Chondrocyte (in vitro differentiated cells): ENCODE data around the gene PRXL2B. TPM values are rescaled to one million over a fixed set of nuclear protein-coding genes. Genes with fewer than 3 reads are reported as not detected.
A peak's percentile ranks its signal among the peaks of the same experiment; 100 is the strongest.
"Not testable (repeated sequence)": the region's sequence is repeated elsewhere in the genome, so short reads cannot be mapped to it uniquely, and the experiment has no call there.

ENCODE experiments used
- DNase-seq: peaks from one replicate; pipeline ENCODE4 v3.0.0; 2021; ENCODE audit warnings: mixed read lengths, low spot score
- H3K27ac Mint-ChIP-seq: one replicate; pipeline ENCODE4 v1.8.0; 2021; ENCODE audit warnings: mild to moderate bottlenecking, moderate library complexity, mixed read lengths; ENCODE audit not compliant: unreplicated experiment
- H3K27me3 Mint-ChIP-seq: 2 replicates; pipeline ENCODE4 v1.8.0; 2021; ENCODE audit warnings: low read depth, mixed read lengths
- H3K36me3 Mint-ChIP-seq: 2 replicates; pipeline ENCODE4 v1.8.0; 2021; ENCODE audit warnings: low read depth, mixed read lengths
- H3K4me1 Mint-ChIP-seq: 2 replicates; pipeline ENCODE4 v1.8.0; 2021; ENCODE audit warnings: low read depth, mild to moderate bottlenecking, mixed read lengths
- H3K4me3 Mint-ChIP-seq: one replicate; pipeline ENCODE4 v1.8.0; 2021; ENCODE audit warnings: mild to moderate bottlenecking, moderate library complexity, mixed read lengths; ENCODE audit not compliant: unreplicated experiment
- H3K9me3 Mint-ChIP-seq: 2 replicates; pipeline ENCODE4 v1.8.0; 2021; ENCODE audit warnings: low read depth, mixed read lengths
- total RNA-seq: library from RNA; stranded (reverse); gene quantifications from 3 replicates; pipeline ENCODE4 v1.2.1, GENCODE V29; 2021
- TF ChIP-seq, protein P1 (sequence below): fragments of 200-600 bp; sonication (generic); IDR thresholded peaks from 2 replicates; pipeline ENCODE4 v1.5.0; 2021; ENCODE audit warnings: antibody characterized with exemption, mild to moderate bottlenecking, moderate library complexity

Gene PRXL2B
- total RNA-seq, 1 donor from 2014 or later, result 25.6 TPM

DNA sequence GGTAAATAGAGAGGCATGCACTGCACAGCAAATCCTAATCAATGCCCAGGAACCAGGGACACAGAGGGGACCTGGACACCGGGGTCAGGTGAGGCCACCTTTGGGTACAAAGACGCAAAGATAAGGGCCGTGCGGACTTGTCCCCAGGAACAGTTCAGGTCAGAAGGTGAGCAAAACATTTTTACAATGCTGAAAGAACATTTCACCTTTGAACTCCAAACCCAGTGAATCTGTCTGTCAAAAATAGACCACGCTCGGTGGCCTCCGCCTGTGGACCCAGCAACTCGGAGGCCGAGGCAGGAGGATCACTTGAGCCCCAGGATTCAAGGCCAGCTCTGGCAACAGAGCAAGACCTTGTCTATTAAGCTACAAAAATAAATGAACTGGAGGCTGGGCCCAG is 15.2 kb upstream of the PRXL2B start:
- no peak overlapping the region for H3K4me3 Mint-ChIP-seq
- H3K4me1 Mint-ChIP-seq, result no peaks in the 10 kb centered on the region
- peaks cover 3% of the 10 kb centered on the region for H3K36me3 Mint-ChIP-seq
- no peak for DNase-seq
- H3K27ac Mint-ChIP-seq, result no peak overlapping the region
- H3K27me3 Mint-ChIP-seq, result peaks cover 7% of the 10 kb centered on the region
- peaks cover 14% of the 10 kb centered on the region for H3K9me3 Mint-ChIP-seq
- TF ChIP-seq, protein P1, sequence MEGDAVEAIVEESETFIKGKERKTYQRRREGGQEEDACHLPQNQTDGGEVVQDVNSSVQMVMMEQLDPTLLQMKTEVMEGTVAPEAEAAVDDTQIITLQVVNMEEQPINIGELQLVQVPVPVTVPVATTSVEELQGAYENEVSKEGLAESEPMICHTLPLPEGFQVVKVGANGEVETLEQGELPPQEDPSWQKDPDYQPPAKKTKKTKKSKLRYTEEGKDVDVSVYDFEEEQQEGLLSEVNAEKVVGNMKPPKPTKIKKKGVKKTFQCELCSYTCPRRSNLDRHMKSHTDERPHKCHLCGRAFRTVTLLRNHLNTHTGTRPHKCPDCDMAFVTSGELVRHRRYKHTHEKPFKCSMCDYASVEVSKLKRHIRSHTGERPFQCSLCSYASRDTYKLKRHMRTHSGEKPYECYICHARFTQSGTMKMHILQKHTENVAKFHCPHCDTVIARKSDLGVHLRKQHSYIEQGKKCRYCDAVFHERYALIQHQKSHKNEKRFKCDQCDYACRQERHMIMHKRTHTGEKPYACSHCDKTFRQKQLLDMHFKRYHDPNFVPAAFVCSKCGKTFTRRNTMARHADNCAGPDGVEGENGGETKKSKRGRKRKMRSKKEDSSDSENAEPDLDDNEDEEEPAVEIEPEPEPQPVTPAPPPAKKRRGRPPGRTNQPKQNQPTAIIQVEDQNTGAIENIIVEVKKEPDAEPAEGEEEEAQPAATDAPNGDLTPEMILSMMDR, result no peak

DNA sequence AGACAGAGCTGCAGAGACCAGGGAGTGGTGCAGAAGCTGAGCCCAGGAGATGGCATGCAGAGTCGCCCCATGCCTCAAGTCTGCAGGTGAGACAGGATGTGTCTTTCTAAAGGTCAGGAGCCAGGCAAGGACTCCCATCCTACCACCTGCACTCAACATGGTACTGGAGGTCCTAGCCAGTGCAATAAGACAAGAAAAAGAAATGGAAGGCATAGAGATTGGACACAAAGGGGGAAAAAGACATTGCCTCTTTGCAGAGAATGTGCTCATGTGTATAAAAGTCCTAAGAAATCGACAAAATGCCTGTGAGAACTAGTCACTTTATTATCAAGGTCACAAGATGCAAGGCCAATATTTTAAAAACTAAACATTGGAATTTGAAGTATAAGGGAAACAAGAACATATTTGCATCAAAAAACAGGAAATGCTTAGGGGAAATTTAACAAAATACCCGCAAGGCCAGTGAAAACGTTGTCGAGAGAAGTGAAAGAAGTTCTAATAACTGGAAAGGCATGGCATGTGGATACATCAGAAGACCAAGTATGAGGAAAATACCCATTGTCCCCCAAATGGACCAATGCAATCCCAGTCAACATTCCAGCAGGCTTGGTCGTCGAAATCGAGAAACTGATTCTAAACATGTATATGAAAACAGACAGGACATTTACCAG is 13.2 kb upstream of the PRXL2B start:
- Mint-ChIP-seq H3K36me3 (peaks cover 3% of the 10 kb centered on the region), H3K27me3 (peaks cover 7% of the 10 kb centered on the region), H3K27ac (no peak overlapping the region), H3K9me3 (peaks cover 14% of the 10 kb centered on the region), H3K4me3 (no peak overlapping the region), H3K4me1 (no peaks in the 10 kb centered on the region)
- no peak for DNase-seq
- TF ChIP-seq, protein P1, result no peak

GRCh38 chr1:2574350-2574749 is 12.2 kb upstream of the PRXL2B start:
- no peak overlapping the region for H3K27ac Mint-ChIP-seq
- no peak for DNase-seq
- H3K36me3 Mint-ChIP-seq, result peaks cover 3% of the 10 kb centered on the region
- TF ChIP-seq, protein P1, result no peak
- H3K4me3 Mint-ChIP-seq, result no peak overlapping the region
- no peaks in the 10 kb centered on the region for H3K4me1 Mint-ChIP-seq
- H3K27me3 Mint-ChIP-seq, result peaks cover 7% of the 10 kb centered on the region
- peaks cover 14% of the 10 kb centered on the region for H3K9me3 Mint-ChIP-seq

GRCh38 chr1:2575801-2576663 is 10.5 kb upstream of the PRXL2B start:
- TF ChIP-seq, protein P1, result no peak
- Mint-ChIP-seq H3K9me3 (peaks cover 14% of the 10 kb centered on the region), H3K4me1 (no peaks in the 10 kb centered on the region), H3K27me3 (peaks cover 5% of the 10 kb centered on the region), H3K4me3 (no peak overlapping the region), H3K36me3 (peaks cover 3% of the 10 kb centered on the region), H3K27ac (no peak overlapping the region)
- DNase-seq, result peak; percentile 73

GRCh38 chr1:2577565-2578075 is 9.0 kb upstream of the PRXL2B start:
- not testable (repeated sequence) for H3K4me1 Mint-ChIP-seq, H3K27ac Mint-ChIP-seq, H3K27me3 Mint-ChIP-seq, H3K36me3 Mint-ChIP-seq, H3K4me3 Mint-ChIP-seq
- peaks cover 14% of the 10 kb centered on the region for H3K9me3 Mint-ChIP-seq
- peak; percentile 55 for DNase-seq
